GM21529 (cell line): ENCODE data around the gene OLIG1.

Experiments
- ATAC-seq: cut with Tn5 transposase; IDR thresholded peaks from one replicate; pipeline ENCODE4 v1.9.1; 2021; ENCODE audit not compliant: unreplicated experiment

Gene OLIG1

GRCh38 chr21:33030633-33031032 lies 39.3 kb upstream of the OLIG1 start:
- no peak for ATAC-seq

- no peak for ATAC-seq
Observed at GRCh38 chr21:33031152-33031911, 38.6 kb upstream of the OLIG1 start.

GRCh38 chr21:33032434-33033047 lies 37.4 kb upstream of the OLIG1 start:
- ATAC-seq: no peak

GRCh38 chr21:33033094-33033951 lies 36.6 kb upstream of the OLIG1 start:
- ATAC-seq: no peak

- no peak for ATAC-seq
Observed at GRCh38 chr21:33033961-33034413, 36.0 kb upstream of the OLIG1 start.

- no peak for ATAC-seq
Observed at GRCh38 chr21:33035147-33035546, 34.8 kb upstream of the OLIG1 start.

- no peak for ATAC-seq
Observed at GRCh38 chr21:33036430-33037162, 33.3 kb upstream of the OLIG1 start.

GRCh38 chr21:33037501-33037900 lies 32.4 kb upstream of the OLIG1 start:
- ATAC-seq: no peak

GRCh38 chr21:33039536-33039935 lies 30.4 kb upstream of the OLIG1 start:
- ATAC-seq: no peak

GRCh38 chr21:33040215-33040614 lies 29.7 kb upstream of the OLIG1 start:
- no peak for ATAC-seq

GRCh38 chr21:33041981-33042380 lies 28.0 kb upstream of the OLIG1 start:
- no peak for ATAC-seq

- ATAC-seq: no peak
Observed at GRCh38 chr21:33042812-33043211, 27.1 kb upstream of the OLIG1 start.

- ATAC-seq: no peak
Observed at GRCh38 chr21:33046455-33046854, 23.5 kb upstream of the OLIG1 start.

- no peak for ATAC-seq
Observed at GRCh38 chr21:33047231-33047630, 22.7 kb upstream of the OLIG1 start.

- ATAC-seq: no peak
Observed at GRCh38 chr21:33051925-33052324, 18.0 kb upstream of the OLIG1 start.

- ATAC-seq: no peak
Observed at GRCh38 chr21:33053951-33054350, 16.0 kb upstream of the OLIG1 start.

GRCh38 chr21:33055991-33056390 lies 13.9 kb upstream of the OLIG1 start:
- ATAC-seq: no peak

- ATAC-seq: no peak
Observed at GRCh38 chr21:33057385-33057940, 12.5 kb upstream of the OLIG1 start.

- ATAC-seq: no peak
Observed at GRCh38 chr21:33058527-33058926, 11.4 kb upstream of the OLIG1 start.

- ATAC-seq: no peak
Observed at GRCh38 chr21:33058957-33059356, 11.0 kb upstream of the OLIG1 start.

GRCh38 chr21:33059380-33059841 lies 10.5 kb upstream of the OLIG1 start:
- no peak for ATAC-seq
